MM.1S (cell line): ENCODE measurements around the gene EXTL1.

Source experiments
- EZH2 ChIP-seq: fragments of 300-600 bp; sonication (generic); optimal IDR thresholded peaks from 2 replicates; pipeline ENCODE3; 2017; ENCODE audit warnings: low read depth, mild to moderate bottlenecking, antibody characterized with exemption, low read length, mixed read lengths
- TF ChIP-seq, protein P1 (sequence below): fragments of 300-600 bp; sonication (generic); IDR thresholded peaks from 2 replicates; pipeline ENCODE4 v1.5.1; 2016; ENCODE audit warnings: antibody characterized with exemption, low read length, mixed read lengths

DNA sequence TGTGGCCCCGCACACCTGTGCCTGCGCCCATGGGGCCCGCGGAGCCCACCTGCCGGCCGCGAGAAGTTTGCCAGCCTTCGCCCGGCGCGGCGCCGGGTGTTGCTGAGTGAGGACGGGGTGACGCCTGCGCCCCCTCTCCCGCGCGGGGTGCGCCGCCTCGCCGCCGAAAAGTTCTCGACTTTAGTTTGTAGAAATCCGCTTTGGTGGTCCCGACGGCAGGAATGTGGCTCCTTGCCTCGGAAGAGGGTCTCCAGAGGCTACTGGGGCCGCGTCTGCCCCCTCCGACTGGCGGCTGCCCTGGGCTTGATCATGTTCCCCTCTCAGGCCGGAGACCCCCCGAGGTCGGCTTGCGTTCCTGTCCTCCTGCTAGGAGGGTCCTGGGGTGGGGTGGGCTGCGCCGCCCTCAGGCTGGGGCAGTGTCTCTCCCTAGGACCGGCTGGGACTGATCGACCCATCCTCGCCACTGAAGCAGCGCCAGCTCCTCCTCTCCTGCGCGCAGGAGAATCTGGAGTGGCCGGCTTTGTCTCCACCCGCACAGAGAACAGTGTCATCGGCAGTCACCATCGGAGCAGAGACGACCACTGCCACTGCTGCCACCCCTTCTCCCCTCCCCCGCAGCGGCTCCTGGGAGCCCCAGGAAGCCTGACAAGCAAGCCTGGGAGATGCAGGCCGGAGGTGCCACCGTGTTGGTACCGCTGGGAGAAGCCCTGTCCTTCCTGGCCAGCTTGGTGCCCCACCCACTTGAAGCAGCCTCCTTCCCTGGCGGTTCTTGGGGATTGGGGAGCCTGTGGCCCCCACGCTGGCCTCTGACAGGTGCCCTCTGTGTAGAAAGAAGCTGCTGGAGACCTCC lies 24.9 kb downstream of the EXTL1 start:
- TF ChIP-seq, protein P1, sequence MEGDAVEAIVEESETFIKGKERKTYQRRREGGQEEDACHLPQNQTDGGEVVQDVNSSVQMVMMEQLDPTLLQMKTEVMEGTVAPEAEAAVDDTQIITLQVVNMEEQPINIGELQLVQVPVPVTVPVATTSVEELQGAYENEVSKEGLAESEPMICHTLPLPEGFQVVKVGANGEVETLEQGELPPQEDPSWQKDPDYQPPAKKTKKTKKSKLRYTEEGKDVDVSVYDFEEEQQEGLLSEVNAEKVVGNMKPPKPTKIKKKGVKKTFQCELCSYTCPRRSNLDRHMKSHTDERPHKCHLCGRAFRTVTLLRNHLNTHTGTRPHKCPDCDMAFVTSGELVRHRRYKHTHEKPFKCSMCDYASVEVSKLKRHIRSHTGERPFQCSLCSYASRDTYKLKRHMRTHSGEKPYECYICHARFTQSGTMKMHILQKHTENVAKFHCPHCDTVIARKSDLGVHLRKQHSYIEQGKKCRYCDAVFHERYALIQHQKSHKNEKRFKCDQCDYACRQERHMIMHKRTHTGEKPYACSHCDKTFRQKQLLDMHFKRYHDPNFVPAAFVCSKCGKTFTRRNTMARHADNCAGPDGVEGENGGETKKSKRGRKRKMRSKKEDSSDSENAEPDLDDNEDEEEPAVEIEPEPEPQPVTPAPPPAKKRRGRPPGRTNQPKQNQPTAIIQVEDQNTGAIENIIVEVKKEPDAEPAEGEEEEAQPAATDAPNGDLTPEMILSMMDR, result no peak
- TF ChIP-seq EZH2, result no peak
